K562 (cell line): ENCODE results near the gene LCNL1. TPM values are rescaled to one million over a fixed set of nuclear protein-coding genes. Genes with fewer than 3 reads are reported as not detected.

Experiments used
- CREBBP ChIP-seq: IDR thresholded peaks from one replicate; pipeline ENCODE4 v1.6.1; 2012; ENCODE audit warnings: low read depth, mild to moderate bottlenecking, control low read depth, inconsistent platforms, low read length
- EHMT2 ChIP-seq: fragments of 450-650 bp; IDR thresholded peaks from 2 replicates; pipeline ENCODE4 v1.6.1; 2018; ENCODE audit warnings: antibody characterized with exemption
- ESRRB ChIP-seq: fragments of 250-450 bp; sonication (Bioruptor Pico); IDR thresholded peaks from 2 replicates; pipeline ENCODE4 v1.5.0; 2020; ENCODE audit warnings: mild to moderate bottlenecking, moderate library complexity, borderline replicate concordance
- FOXK1 ChIP-seq: sonication (generic); formaldehyde crosslinking; IDR thresholded peaks from 2 replicates; pipeline ENCODE4 v1.8.0; 2022; ENCODE audit warnings: missing genetic modification reagents, mild to moderate bottlenecking, borderline replicate concordance
- FUS ChIP-seq: fragments of 200-400 bp; formaldehyde crosslinking; optimal IDR thresholded peaks from 2 replicates; pipeline ENCODE3; 2017; ENCODE audit warnings: low read depth, low read length
- HBP1 ChIP-seq: fragments of 450-650 bp; formaldehyde crosslinking; IDR thresholded peaks from 2 replicates; pipeline ENCODE4 v1.4.0; 2022; ENCODE audit warnings: missing genetic modification characterization
- MEIS2 ChIP-seq: fragments of 450-650 bp; IDR thresholded peaks from 2 replicates; pipeline ENCODE4 v1.6.1; 2014; ENCODE audit warnings: mild to moderate bottlenecking; ENCODE audit not compliant: partially characterized antibody
- NELFE ChIP-seq: IDR thresholded peaks from 2 replicates; pipeline ENCODE4 v1.6.1; 2011; ENCODE audit warnings: mild to moderate bottlenecking; ENCODE audit not compliant: insufficient read depth, insufficient read length
- NFYB ChIP-seq: IDR thresholded peaks from 2 replicates; pipeline ENCODE4 v1.6.1; 2011; ENCODE audit warnings: mild to moderate bottlenecking, moderate library complexity; ENCODE audit not compliant: insufficient read length; ENCODE audit errors: extremely low read depth
- PML ChIP-seq: IDR thresholded peaks from 2 replicates; pipeline ENCODE4 v1.6.1; 2012; ENCODE audit warnings: low read length, inconsistent platforms
- SIRT6 ChIP-seq: IDR thresholded peaks from one replicate; pipeline ENCODE4 v1.6.1; 2012; ENCODE audit warnings: low read depth, mild to moderate bottlenecking, control low read depth, inconsistent platforms, low read length, moderate library complexity
- SMAD3 ChIP-seq: fragments of 450-650 bp; formaldehyde crosslinking; conservative IDR thresholded peaks from 2 replicates; pipeline ENCODE4 v1.4.0; 2020; ENCODE audit warnings: mild to moderate bottlenecking
- SMAD4 ChIP-seq: fragments of 250-450 bp; sonication (Bioruptor Pico); conservative IDR thresholded peaks from 2 replicates; pipeline ENCODE4 v1.8.0; 2021; ENCODE audit warnings: inconsistent platforms, mild to moderate bottlenecking, moderate library complexity
- TAF7 ChIP-seq: fragments of 450-650 bp; IDR thresholded peaks from 2 replicates; pipeline ENCODE4 v1.6.1; 2016; ENCODE audit warnings: missing genetic modification characterization, missing compliant biosample characterization
- TARDBP ChIP-seq: fragments of 450-650 bp; IDR thresholded peaks from 2 replicates; pipeline ENCODE4 v1.6.1; 2016
- TCF7L2 ChIP-seq: fragments of 150-350 bp; IDR thresholded peaks from 2 replicates; pipeline ENCODE4 v1.6.1; 2016; ENCODE audit warnings: low read depth, mild to moderate bottlenecking, low read length, moderate library complexity
- THRAP3 ChIP-seq: fragments of 450-650 bp; IDR thresholded peaks from 2 replicates; pipeline ENCODE4 v1.6.1; 2016; ENCODE audit warnings: mild to moderate bottlenecking, inconsistent platforms, borderline replicate concordance
- ZBTB12 ChIP-seq: fragments of 250-450 bp; sonication (Bioruptor Pico); IDR thresholded peaks from 2 replicates; pipeline ENCODE4 v1.4.0; 2020
- ZFX ChIP-seq: sonication (generic); formaldehyde crosslinking; IDR thresholded peaks from 2 replicates; pipeline ENCODE4 v1.8.0; 2022; ENCODE audit warnings: mild to moderate bottlenecking, missing genetic modification reagents, moderate library complexity
- ZKSCAN1 ChIP-seq: fragments of 150-350 bp; IDR thresholded peaks from 2 replicates; pipeline ENCODE4 v1.6.1; 2016; ENCODE audit warnings: low read depth, low read length
- ZNF586 ChIP-seq: fragments of 450-650 bp; formaldehyde crosslinking; conservative IDR thresholded peaks from 2 replicates; pipeline ENCODE4 v1.4.0; 2020; ENCODE audit warnings: mild to moderate bottlenecking, moderate library complexity
- ZSCAN29 ChIP-seq: fragments of 450-650 bp; IDR thresholded peaks from 2 replicates; pipeline ENCODE4 v1.6.1; 2017
- polyA plus RNA-seq, 8 experiments: library from polyadenylated mRNA; depleted of rRNA in 4 of 8; stranded (reverse) in 5 of 8; unstranded in 3 of 8; fragments of >200 nt; fragmentation: Nextera tagmentation in 2 of 8; fragmentation: Illumina TruSeq in 1 of 8; extraction: Ambion mirVana in 2 of 8; extraction: Trizol in 1 of 8; gene quantifications; 2 replicates each; pipeline versions ENCODE4 v1.2.1 to v1.2.3, GENCODE V29; 2011 to 2014; ENCODE audit warnings: inconsistent platforms in 1 of 8, missing spikeins in 1 of 8
- total RNA-seq, 7 experiments: library from RNA; depleted of rRNA in 6 of 7; stranded (reverse); fragments of >200 nt in 6 of 7; fragmentation: Illumina TruSeq in 2 of 7; extraction: Trizol in 2 of 7; gene quantifications; 2 replicates each; pipeline versions ENCODE4 v1.2.1 to v1.2.3, GENCODE V29; 2011 to 2021; ENCODE audit warnings: low replicate concordance in 1 of 7
- TF ChIP-seq, protein P1 (sequence below): sonication (generic); formaldehyde crosslinking; IDR thresholded peaks from 2 replicates; pipeline ENCODE4 v1.8.1; 2023; ENCODE audit warnings: mild to moderate bottlenecking, missing genetic modification reagents
- TF ChIP-seq, protein P2 (sequence below): fragments of 250-450 bp; sonication (Bioruptor Pico); IDR thresholded peaks from 2 replicates; pipeline ENCODE4 v1.5.0; 2021
- TF ChIP-seq, protein P3 (sequence below), 3 experiments: fragments of 200-800 bp in 1 of 3; sonication (Bioruptor generic) in 1 of 3; sonication (generic) in 1 of 3; formaldehyde crosslinking in 1 of 3; IDR thresholded peaks; 2 replicates each; pipeline versions ENCODE4 v1.6.1 to v1.8.0; 2016 to 2022; ENCODE audit warnings: mild to moderate bottlenecking in 2 of 3, missing compliant biosample characterization in 2 of 3, missing genetic modification characterization in 2 of 3, missing genetic modification reagents in 1 of 3

The LCNL1 gene
- total and polyA plus RNA-seq, 9 of the 15 experiments (the other 6 are each of a cell fraction or from before 2014, with no cell fraction given) = 0.04 to 0.16 (median 0.04) TPM; not detected in 4

- no peak for TF ChIP-seq ESRRB (CRISPR knock-in tag)
- no peak for TF ChIP-seq SMAD3
- TF ChIP-seq SMAD4 (CRISPR knock-in tag) = no peak
- TF ChIP-seq EHMT2 = no peak
- TF ChIP-seq ZSCAN29 = 0 out of 2 replicates have a peak, but pooled peaks have one; percentile 62
- TF ChIP-seq ZBTB12 (CRISPR knock-in tag) = no peak
- no peak for TF ChIP-seq NELFE
- TF ChIP-seq ZFX (CRISPR knock-in tag) = no peak
- no peak for TF ChIP-seq MEIS2
- no peak for TF ChIP-seq FOXK1 (CRISPR knock-in tag)
- no peak for TF ChIP-seq CREBBP
- TF ChIP-seq, protein P1, sequence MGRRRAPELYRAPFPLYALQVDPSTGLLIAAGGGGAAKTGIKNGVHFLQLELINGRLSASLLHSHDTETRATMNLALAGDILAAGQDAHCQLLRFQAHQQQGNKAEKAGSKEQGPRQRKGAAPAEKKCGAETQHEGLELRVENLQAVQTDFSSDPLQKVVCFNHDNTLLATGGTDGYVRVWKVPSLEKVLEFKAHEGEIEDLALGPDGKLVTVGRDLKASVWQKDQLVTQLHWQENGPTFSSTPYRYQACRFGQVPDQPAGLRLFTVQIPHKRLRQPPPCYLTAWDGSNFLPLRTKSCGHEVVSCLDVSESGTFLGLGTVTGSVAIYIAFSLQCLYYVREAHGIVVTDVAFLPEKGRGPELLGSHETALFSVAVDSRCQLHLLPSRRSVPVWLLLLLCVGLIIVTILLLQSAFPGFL (CRISPR knock-in tag) = no peak
- no peak for TF ChIP-seq SIRT6
- TF ChIP-seq, protein P2, sequence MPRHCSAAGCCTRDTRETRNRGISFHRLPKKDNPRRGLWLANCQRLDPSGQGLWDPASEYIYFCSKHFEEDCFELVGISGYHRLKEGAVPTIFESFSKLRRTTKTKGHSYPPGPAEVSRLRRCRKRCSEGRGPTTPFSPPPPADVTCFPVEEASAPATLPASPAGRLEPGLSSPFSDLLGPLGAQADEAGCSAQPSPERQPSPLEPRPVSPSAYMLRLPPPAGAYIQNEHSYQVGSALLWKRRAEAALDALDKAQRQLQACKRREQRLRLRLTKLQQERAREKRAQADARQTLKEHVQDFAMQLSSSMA = no peak
- TF ChIP-seq, protein P3, sequence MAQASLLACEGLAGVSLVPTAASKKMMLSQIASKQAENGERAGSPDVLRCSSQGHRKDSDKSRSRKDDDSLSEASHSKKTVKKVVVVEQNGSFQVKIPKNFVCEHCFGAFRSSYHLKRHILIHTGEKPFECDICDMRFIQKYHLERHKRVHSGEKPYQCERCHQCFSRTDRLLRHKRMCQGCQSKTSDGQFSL (CRISPR knock-in tag; IDR thresholded peaks at IDR 0.05) = no peak
- TF ChIP-seq, protein P3 (tag; IDR thresholded peaks at IDR 0.05) = no peak
- TF ChIP-seq PML = no peak
- no peak for TF ChIP-seq THRAP3
- TF ChIP-seq FUS = no peak
- no peak for TF ChIP-seq ZNF586 (CRISPR knock-in tag)
- 0 out of 2 replicates have a peak, but pooled peaks have one; percentile 26 for TF ChIP-seq ZKSCAN1
- no peak for TF ChIP-seq TAF7 (tag)
- TF ChIP-seq HBP1 (CRISPR knock-in tag) = no peak
- TF ChIP-seq TARDBP = no peak
- no peak for TF ChIP-seq NFYB
- TF ChIP-seq TCF7L2 = no peak
Observed at GRCh38 chr9:137021979-137022661, 39.3 kb downstream of the LCNL1 start (continued).
